Measurements from ENCODE around the gene ALKAL2. TPM values are rescaled to one million over a fixed set of nuclear protein-coding genes. Genes with fewer than 3 reads are reported as not detected.

The ALKAL2 gene
- total and polyA plus RNA-seq, 2 experiments from 2014 or later, result 2.9 to 27.5 TPM

DNA sequence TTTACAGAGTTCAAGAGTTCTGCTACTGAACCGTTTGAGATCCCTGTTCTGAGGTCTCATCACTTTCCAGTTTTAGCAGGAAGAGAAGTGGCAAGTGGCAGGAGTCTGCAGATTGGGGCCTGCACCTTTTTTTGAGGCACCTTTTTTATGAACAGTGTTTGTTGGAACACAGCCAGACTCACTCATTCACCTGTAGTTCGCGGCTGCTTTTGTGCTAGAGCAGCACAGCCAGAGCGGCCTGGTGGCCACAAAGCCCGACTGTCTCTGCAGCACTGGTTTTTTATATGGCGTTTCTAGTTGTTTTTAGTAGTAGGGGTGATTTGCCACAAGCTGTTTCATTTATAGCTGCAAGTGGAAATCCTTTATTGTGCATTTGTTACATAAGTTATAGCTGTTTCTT, 14.6 kb downstream of the ALKAL2 start:
- TF ChIP-seq EZH2phosphoT487 (IDR thresholded peaks at IDR 0.05; ENCODE audit: low read depth, severe bottlenecking, unreplicated experiment), result no peak
- no peak for TF ChIP-seq EZH2 (IDR thresholded peaks at IDR 0.05; ENCODE audit: borderline replicate concordance)
- TF ChIP-seq CTCF (IDR thresholded peaks at IDR 0.05; ENCODE audit: poor library complexity), result no peak
- DNase-seq (ENCODE audit: low spot score), result no peak
- H3K27me3 ChIP-seq, result no peaks in the 10 kb centered on the region
- H3K79me2 ChIP-seq, result peaks cover 92% of the 10 kb centered on the region
- H4K20me1 ChIP-seq (ENCODE audit: insufficient read depth, poor library complexity, severe bottlenecking), result peaks cover 80% of the 10 kb centered on the region
- H2AFZ ChIP-seq, result no peak overlapping the region
- no peaks in the 10 kb centered on the region for H3K4me1 ChIP-seq (ENCODE audit: insufficient read depth)
- H3K4me3 ChIP-seq, result no peak overlapping the region
- H3K4me2 ChIP-seq, result no peak overlapping the region
- WGBS (ENCODE audit: low lambda C conversion rate, missing lambda C conversion rate), result 86% methylated on average over 6 of the region's 6 CpGs
- no peaks in the 10 kb centered on the region for H3K9me3 ChIP-seq (ENCODE audit: low read depth)
- H3K9me2 ChIP-seq (replicated peaks; ENCODE audit: insufficient read depth), result no peaks in the 10 kb centered on the region
- H3K36me3 ChIP-seq (replicated peaks; ENCODE audit: insufficient read depth, low read depth), result no peaks in the 10 kb centered on the region
- no peak overlapping the region for H3K27ac ChIP-seq

GRCh38 chr2:271917-272316, 16.0 kb downstream of the ALKAL2 start:
- no peak for DNase-seq (ENCODE audit: low spot score)
- Histone ChIP-seq H3K79me2 (peaks cover 100% of the 10 kb centered on the region), H3K27ac (no peak overlapping the region), H3K4me3 (no peak overlapping the region), H3K36me3 (replicated peaks; ENCODE audit: insufficient read depth, low read depth) (no peaks in the 10 kb centered on the region), H3K4me1 (ENCODE audit: insufficient read depth) (no peaks in the 10 kb centered on the region), H3K9me2 (replicated peaks; ENCODE audit: insufficient read depth) (no peaks in the 10 kb centered on the region), H3K4me2 (no peak overlapping the region), H4K20me1 (ENCODE audit: insufficient read depth, poor library complexity, severe bottlenecking) (peaks cover 89% of the 10 kb centered on the region), H3K9me3 (ENCODE audit: low read depth) (no peaks in the 10 kb centered on the region), H2AFZ (no peak overlapping the region), H3K27me3 (no peaks in the 10 kb centered on the region)
- WGBS (ENCODE audit: low lambda C conversion rate, missing lambda C conversion rate), result 96% methylated on average over 12 of the region's 12 CpGs
- TF ChIP-seq EZH2phosphoT487 (IDR thresholded peaks at IDR 0.05; ENCODE audit: low read depth, severe bottlenecking, unreplicated experiment) (no peak), CTCF (IDR thresholded peaks at IDR 0.05; ENCODE audit: poor library complexity) (no peak), EZH2 (IDR thresholded peaks at IDR 0.05; ENCODE audit: borderline replicate concordance) (no peak)

- Histone ChIP-seq H3K4me1 (ENCODE audit: insufficient read depth) (peaks cover 4% of the 10 kb centered on the region), H3K9me3 (ENCODE audit: low read depth) (no peaks in the 10 kb centered on the region), H3K36me3 (replicated peaks; ENCODE audit: insufficient read depth, low read depth) (no peaks in the 10 kb centered on the region), H3K27ac (no peak overlapping the region), H3K79me2 (peaks cover 100% of the 10 kb centered on the region), H3K27me3 (no peaks in the 10 kb centered on the region), H3K4me3 (no peak overlapping the region), H3K9me2 (replicated peaks; ENCODE audit: insufficient read depth) (no peaks in the 10 kb centered on the region), H2AFZ (no peak overlapping the region), H4K20me1 (ENCODE audit: insufficient read depth, poor library complexity, severe bottlenecking) (peaks cover 91% of the 10 kb centered on the region), H3K4me2 (no peak overlapping the region)
- TF ChIP-seq CTCF (IDR thresholded peaks at IDR 0.05; ENCODE audit: poor library complexity) (no peak), EZH2phosphoT487 (IDR thresholded peaks at IDR 0.05; ENCODE audit: low read depth, severe bottlenecking, unreplicated experiment) (no peak)
- no peak for DNase-seq (ENCODE audit: low spot score)
- 97% methylated on average over 4 of the region's 4 CpGs for WGBS (ENCODE audit: low lambda C conversion rate, missing lambda C conversion rate)
Observed at GRCh38 chr2:270861-271260, 17.0 kb downstream of the ALKAL2 start.
